Parathyroid adenoma (tissue), 2 donors: ENCODE measurements around the gene XPOT.

Source experiments
- H2AFZ ChIP-seq: fragments of 300-600 bp; sonication (generic); one replicate; pipeline ENCODE4 v1.7.0; 2017; ENCODE audit warnings: antibody characterized with exemption, mild to moderate bottlenecking
- H3K27ac ChIP-seq: fragments of 300-600 bp; sonication (generic); one replicate; pipeline ENCODE4 v1.7.0; 2017
- H3K27me3 ChIP-seq: fragments of 300-600 bp; sonication (generic); one replicate; pipeline ENCODE4 v1.7.0; 2017; ENCODE audit warnings: low read length; ENCODE audit not compliant: control insufficient read depth, insufficient read depth
- H3K36me3 ChIP-seq: fragments of 300-600 bp; sonication (generic); one replicate; pipeline ENCODE4 v1.7.0; 2017; ENCODE audit warnings: low read length; ENCODE audit not compliant: control insufficient read depth, insufficient read depth
- H3K4me1 ChIP-seq: fragments of 300-600 bp; sonication (generic); one replicate; pipeline ENCODE4 v1.7.0; 2017; ENCODE audit warnings: control low read depth
- H3K4me2 ChIP-seq: fragments of 300-600 bp; sonication (generic); one replicate; pipeline ENCODE4 v1.7.0; 2017; ENCODE audit warnings: low read length
- H3K4me3 ChIP-seq: fragments of 300-600 bp; sonication (generic); one replicate; pipeline ENCODE4 v1.7.0; 2017; ENCODE audit warnings: low read depth, low read length
- H3K79me2 ChIP-seq: fragments of 300-600 bp; sonication (generic); one replicate; pipeline ENCODE4 v1.7.0; 2017; ENCODE audit warnings: control low read depth
- H3K9ac ChIP-seq: fragments of 300-600 bp; sonication (generic); one replicate; pipeline ENCODE4 v1.7.0; 2017; ENCODE audit warnings: mild to moderate bottlenecking
- H3K9me3 ChIP-seq: fragments of 300-600 bp; sonication (generic); one replicate; pipeline ENCODE4 v1.7.0; 2017; ENCODE audit warnings: low read length; ENCODE audit not compliant: control insufficient read depth
- CTCF ChIP-seq: fragments of 300-600 bp; sonication (generic); IDR thresholded peaks from one replicate; pipeline ENCODE4 v1.7.0; 2017; ENCODE audit warnings: antibody characterized with exemption, mild to moderate bottlenecking
- donor health status: primary hyperparathyroidism.

Gene XPOT

GRCh38 chr12:64491718-64492117 lies 87.5 kb downstream of the XPOT start:
- no peak overlapping the region for H3K27ac ChIP-seq
- no peak overlapping the region for H2AFZ ChIP-seq
- no peak overlapping the region for H3K4me2 ChIP-seq
- H3K27me3 ChIP-seq = no peaks in the 10 kb centered on the region
- no peak overlapping the region for H3K4me3 ChIP-seq
- no peaks in the 10 kb centered on the region for H3K4me1 ChIP-seq
- no peaks in the 10 kb centered on the region for H3K79me2 ChIP-seq
- no peak overlapping the region for H3K9ac ChIP-seq
- no peaks in the 10 kb centered on the region for H3K36me3 ChIP-seq
- H3K9me3 ChIP-seq = no peaks in the 10 kb centered on the region
- no peak for TF ChIP-seq CTCF

GRCh38 chr12:64493513-64493912 lies 89.3 kb downstream of the XPOT start:
- no peak overlapping the region for H3K27ac ChIP-seq
- no peaks in the 10 kb centered on the region for H3K27me3 ChIP-seq
- no peak overlapping the region for H3K9ac ChIP-seq
- H3K9me3 ChIP-seq = no peaks in the 10 kb centered on the region
- H3K4me3 ChIP-seq = no peak overlapping the region
- no peaks in the 10 kb centered on the region for H3K4me1 ChIP-seq
- H3K79me2 ChIP-seq = no peaks in the 10 kb centered on the region
- H2AFZ ChIP-seq = no peak overlapping the region
- no peaks in the 10 kb centered on the region for H3K36me3 ChIP-seq
- no peak for TF ChIP-seq CTCF
- H3K4me2 ChIP-seq = no peak overlapping the region

DNA sequence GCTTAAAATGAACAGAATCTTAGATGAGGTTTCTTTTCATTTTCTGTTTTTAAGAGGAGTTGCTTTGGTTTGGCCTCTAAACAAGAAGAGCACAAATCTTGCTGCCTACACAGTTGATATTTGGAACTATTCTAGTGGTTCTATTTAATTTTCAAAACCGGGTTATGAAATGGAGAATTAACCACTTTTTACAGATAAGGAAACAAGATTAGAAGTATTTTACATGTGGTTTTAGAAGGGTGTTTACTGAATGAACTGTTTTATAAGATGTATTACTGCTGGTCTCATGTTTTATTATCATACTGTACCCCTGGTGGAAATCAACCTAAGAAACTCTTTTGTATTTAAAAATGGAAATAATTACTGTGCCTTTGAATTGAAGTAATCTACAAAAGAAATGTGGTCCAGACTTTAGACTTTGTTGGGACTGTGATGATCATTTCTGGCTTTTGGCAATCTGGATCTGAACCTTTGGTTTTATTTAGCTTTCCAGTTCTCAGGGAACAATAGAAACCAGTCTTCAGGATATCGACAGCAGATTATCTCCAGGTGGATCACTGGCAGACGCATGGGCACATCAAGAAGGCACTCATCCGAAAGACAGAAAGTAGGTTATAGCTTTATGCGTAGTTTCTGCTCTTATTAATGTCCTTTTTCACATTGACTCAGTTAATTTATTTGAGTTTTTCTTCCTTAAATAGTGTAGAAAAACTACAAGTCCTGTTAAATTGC lies 91.0 kb downstream of the XPOT start:
- no peak for TF ChIP-seq CTCF
- H3K36me3 ChIP-seq = no peaks in the 10 kb centered on the region
- no peak overlapping the region for H3K4me2 ChIP-seq
- no peak overlapping the region for H3K27ac ChIP-seq
- no peaks in the 10 kb centered on the region for H3K79me2 ChIP-seq
- H3K9me3 ChIP-seq = no peaks in the 10 kb centered on the region
- no peak overlapping the region for H3K9ac ChIP-seq
- no peak overlapping the region for H3K4me3 ChIP-seq
- H2AFZ ChIP-seq = no peak overlapping the region
- H3K4me1 ChIP-seq = no peaks in the 10 kb centered on the region
- H3K27me3 ChIP-seq = no peaks in the 10 kb centered on the region

DNA sequence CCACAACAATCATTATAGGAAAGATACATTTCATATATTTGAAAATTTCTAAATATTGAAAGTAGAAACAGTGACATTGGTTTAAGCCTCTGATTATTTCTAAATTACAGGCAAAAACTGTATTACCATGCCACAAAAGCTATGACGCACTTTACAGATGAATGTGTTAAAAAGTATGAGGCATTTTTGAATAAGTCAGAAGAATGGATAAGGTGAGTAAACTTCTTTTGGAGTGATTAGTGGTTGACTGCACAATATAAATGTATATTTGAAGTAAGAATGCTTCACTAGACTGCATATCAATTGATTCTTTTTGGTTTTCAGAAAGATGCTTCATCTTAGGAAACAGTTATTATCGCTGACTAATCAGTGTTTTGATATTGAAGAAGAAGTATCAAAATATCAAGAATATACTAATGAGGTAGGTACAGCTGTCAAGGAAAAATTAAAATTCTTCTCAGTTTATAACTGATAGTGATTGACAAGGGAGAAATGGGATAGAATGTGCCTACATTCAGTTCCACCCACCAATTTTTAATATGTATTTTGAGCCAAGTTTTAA lies 92.7 kb downstream of the XPOT start:
- Histone ChIP-seq H2AFZ (no peak overlapping the region), H3K4me1 (no peaks in the 10 kb centered on the region), H3K9me3 (no peaks in the 10 kb centered on the region), H3K27ac (no peak overlapping the region), H3K4me3 (no peak overlapping the region), H3K9ac (no peak overlapping the region), H3K27me3 (no peaks in the 10 kb centered on the region), H3K4me2 (no peak overlapping the region), H3K79me2 (no peaks in the 10 kb centered on the region), H3K36me3 (no peaks in the 10 kb centered on the region)
- no peak for TF ChIP-seq CTCF

DNA sequence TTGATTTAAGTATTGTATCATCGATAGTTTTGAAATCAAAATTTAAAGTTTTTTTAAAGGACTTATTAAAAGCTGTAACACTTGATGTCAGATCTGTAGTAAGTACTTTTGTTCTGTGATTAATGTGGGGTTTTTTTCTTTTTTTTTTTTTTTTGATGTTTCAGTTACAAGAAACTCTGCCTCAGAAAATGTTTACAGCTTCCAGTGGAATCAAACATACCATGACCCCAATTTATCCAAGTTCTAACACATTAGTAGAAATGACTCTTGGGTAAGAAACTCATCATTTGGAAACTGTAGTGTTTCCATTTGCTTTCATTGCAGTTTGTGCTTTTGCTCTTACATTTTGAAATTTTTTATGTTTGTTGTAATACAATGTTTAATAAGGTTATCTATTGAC lies 93.3 kb downstream of the XPOT start:
- Histone ChIP-seq H3K9ac (no peak overlapping the region), H3K27ac (no peak overlapping the region), H3K79me2 (no peaks in the 10 kb centered on the region), H2AFZ (no peak overlapping the region), H3K9me3 (no peaks in the 10 kb centered on the region), H3K4me1 (no peaks in the 10 kb centered on the region), H3K4me3 (no peak overlapping the region), H3K36me3 (no peaks in the 10 kb centered on the region), H3K27me3 (no peaks in the 10 kb centered on the region), H3K4me2 (no peak overlapping the region)
- no peak for TF ChIP-seq CTCF
